Bone marrow (tissue), 2 donors: ENCODE measurements around the gene CRPPA.
"Not testable (repeated sequence)": the region's sequence is repeated elsewhere in the genome, so short reads cannot be mapped to it uniquely, and the experiment has no call there.

Experiments used
- DNase-seq, 2 donors: peaks; one replicate each; lab custom pipeline; 2025; lab: John Stamatoyannopoulos, UW

CRPPA gene

DNA sequence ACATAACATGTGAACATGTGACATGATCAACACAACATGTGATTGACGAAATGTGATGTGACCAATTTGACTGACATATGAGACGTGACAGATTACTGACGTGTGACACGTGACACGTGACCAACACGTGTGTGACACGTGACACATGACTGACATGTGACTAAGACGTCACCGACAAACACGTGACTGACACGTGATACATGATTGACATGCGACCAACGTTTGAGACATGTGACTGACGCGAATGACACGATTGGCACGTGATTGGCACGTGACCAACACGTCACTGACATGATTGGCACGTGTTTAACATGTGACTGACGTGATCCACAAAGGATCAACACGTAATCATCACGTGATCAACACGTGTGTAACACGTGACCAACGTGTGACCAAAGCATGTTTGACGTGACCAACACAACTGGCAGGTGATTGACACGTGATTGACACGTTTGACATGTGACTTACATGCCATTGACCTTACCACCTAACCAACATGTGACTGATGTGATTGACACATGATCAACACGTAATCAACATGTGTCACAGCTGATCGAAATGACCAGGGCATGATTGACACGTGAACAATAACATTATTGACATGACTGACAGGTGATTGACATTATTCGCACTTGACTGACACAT, 23.7 kb downstream of the CRPPA start:
- no peak for DNase-seq

DNA sequence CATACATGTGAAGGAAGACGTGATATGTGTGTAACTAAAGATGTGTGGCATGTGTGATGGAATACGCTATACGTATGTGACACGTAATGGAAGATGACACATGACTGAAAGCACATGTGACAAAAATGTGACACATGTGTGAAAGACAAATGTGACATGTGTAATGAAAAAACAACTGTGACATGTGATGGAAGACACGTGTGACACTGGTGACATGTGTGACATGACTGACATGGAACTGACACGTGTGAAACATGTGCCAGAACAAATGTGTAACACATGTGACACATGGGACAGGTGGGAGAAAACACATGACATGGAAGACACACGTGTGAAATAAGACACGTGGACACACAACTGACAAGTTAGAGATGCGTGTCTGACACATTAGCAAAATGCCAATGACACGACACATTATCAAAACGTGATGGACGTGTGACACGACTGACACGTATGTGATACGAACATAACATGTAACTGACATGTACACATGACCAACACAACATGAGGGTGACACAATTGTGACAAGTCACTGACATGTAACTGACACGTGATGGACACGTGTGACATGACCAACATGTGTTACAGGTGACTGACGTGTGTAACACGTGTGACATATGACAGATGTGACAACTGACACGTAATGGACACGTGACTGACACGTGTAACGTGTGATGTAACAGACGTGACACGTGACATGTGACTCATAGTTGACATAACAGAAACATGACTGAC, 24.4 kb downstream of the CRPPA start:
- no peak for DNase-seq

DNA sequence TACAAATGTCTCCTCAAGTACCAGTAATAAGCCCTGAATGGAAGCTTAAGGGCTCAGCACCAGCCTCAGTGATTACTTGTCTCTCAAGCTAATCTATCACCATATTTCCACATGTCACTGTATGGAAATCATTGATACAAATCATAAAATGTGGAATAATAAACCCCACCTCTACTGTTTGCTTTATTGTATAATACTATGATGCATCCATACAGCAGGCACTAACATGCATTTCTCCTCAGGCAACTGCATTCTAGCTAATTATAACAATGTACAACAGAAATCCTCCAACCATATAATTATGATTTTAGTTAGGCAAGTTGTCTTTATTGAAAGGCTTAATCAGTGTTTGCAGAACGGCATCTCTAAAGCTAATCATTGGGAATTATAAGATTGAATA, 26.2 kb downstream of the CRPPA start:
- no peak for DNase-seq

DNA sequence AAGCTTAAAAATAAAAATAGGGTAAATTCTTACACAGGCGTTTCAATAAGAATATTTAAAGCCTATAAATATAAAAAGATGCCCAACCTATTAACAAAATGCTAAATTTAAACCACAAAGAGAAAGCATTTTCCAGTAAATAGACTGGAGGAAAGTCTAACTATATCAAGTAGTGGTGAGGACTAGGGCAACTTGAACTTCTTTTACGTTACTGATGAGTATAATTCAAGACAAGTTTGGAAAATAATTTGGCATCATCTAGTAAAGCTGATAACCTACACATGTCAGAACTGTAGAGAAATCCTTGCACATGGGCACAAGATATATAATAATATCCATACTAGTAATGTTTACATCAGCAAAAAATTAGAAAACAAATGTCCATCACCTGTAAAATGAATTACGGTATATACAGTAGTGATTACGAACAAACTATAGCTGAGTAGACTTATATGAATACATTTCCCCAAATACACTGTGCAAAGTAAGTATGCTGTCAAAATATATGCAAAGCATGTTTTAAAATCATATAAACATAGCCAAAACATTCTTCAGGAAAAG, 27.4 kb downstream of the CRPPA start:
- DNase-seq, result no peak

DNA sequence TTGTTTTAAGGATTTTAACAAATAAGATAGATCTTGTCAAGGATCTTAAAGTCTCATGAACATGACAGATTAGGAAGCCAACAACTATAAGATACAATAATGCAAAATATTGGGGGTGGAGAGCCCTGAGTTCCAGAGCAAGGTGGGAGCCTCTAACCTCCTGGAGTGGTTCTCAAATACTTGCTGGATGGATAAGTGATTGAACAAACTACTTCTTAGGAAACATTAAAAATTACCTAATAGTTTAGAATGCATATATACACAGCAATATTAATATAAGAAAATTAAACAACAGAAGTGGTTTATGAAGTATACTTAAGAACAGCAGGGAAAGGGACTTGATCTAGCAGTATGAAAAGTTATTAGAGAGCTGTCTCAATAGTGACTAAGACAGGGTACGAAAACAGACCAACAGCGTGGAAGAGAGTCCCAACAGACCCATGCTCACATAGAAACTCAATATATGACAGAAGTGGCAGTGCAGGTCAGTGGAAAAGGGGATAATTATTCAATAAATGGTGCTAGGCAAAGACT, 28.3 kb downstream of the CRPPA start:
- no peak for DNase-seq

DNA sequence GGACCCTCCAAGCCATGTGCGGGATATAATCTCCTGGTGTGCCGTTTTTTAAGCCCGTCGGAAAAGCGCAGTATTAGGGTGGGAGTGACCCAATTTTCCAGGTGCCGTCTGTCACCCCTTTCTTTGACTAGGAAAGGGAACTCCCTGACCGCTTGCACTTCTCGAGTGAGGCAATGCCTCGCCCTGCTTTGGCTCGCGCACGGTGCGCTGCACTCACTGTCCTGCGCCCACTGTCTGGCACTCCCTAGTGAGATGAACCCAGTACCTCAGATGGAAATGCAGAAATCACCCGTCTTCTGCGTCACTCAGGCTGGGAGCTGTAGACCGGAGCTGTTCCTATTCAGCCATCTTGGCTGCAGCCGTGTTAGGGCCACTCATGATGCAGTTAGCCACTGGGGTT, 37.6 kb downstream of the CRPPA start:
- not testable (repeated sequence) for DNase-seq

DNA sequence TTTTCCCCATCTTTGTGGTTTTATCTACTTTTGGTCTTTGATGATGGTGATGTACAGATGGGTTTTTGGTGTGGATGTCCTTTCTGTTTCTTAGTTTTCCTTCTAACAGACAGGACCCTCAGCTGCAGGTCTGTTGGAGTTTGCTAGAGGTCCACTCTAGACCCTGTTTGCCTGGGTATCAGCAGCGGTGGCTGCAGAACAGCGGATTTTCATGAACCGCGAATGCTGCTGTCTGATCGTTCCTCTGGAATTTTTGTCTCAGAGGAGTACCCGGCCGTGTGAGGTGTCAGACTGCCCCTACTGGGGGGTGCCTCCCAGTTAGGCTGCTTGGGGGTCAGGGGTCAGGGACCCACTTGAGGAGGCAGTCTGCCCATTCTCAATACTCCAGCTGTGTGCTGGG, 38.2 kb downstream of the CRPPA start:
- not testable (repeated sequence) for DNase-seq
